GM19043 (cell line): ENCODE data around the gene KAZN.
"Not testable (repeated sequence)": the region's sequence is repeated elsewhere in the genome, so short reads cannot be mapped to it uniquely, and the experiment has no call there.

Experiments
- ATAC-seq: cut with Tn5 transposase; IDR thresholded peaks from one replicate; pipeline ENCODE4 v1.9.1; 2021; ENCODE audit warnings: low read depth; ENCODE audit not compliant: unreplicated experiment

Gene KAZN

DNA sequence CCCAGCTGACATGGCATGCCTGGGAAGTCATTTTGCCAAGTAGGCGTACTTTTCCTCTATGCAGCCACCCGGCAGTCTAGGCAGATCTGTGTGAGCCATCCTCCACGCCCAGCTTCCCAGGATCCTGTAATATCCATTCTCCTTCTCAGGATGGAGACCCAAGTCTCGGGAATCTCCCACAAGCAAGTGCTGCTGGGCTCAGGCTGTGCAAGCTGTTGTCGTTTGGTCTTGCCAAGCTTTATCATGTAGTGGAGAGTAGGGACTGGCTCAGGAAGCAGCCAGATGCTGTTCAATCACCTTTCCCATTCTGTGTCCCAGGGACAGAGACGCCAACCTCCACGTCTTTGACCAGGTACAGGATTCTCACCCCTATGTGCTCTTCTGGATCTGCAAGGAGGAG lies 363.9 kb downstream of the KAZN start:
- ATAC-seq: no peak

- ATAC-seq: not testable (repeated sequence)
These were observed 365.6 kb downstream of the KAZN start for GRCh38 chr1:14963791-14964710.

GRCh38 chr1:14964711-14965055 lies 366.2 kb downstream of the KAZN start:
- ATAC-seq: no peak

DNA sequence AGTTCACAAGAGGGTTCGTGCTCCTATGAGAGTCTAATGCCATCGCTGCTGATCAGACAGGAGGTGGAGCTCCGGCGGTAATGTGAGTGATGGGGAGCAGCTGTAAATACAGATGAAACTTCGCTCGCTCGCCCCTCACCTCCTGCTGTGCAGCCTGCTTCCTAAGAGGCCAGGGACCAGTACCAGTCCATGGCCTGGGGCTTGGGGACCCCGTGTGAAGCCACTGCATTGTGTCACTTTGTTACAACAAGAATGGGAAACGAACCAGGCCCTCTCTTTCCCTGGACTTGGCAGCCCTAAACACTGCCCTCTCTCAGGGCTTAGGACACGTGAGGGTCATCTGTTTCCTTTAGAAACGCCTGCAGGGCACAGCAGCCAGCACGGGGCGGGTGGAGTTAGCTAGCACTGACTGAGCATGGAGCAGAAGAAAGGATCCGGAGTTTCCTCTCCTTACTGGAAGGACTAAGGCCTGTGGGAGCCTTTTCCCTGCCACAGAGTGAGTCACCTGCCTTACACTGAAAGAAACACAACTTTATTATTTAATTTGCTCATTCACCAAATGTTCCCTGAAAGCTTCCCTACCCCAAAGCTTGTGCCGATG lies 369.9 kb downstream of the KAZN start:
- ATAC-seq: no peak

- no peak for ATAC-seq
These were observed 370.5 kb downstream of the KAZN start for GRCh38 chr1:14969006-14969405.

DNA sequence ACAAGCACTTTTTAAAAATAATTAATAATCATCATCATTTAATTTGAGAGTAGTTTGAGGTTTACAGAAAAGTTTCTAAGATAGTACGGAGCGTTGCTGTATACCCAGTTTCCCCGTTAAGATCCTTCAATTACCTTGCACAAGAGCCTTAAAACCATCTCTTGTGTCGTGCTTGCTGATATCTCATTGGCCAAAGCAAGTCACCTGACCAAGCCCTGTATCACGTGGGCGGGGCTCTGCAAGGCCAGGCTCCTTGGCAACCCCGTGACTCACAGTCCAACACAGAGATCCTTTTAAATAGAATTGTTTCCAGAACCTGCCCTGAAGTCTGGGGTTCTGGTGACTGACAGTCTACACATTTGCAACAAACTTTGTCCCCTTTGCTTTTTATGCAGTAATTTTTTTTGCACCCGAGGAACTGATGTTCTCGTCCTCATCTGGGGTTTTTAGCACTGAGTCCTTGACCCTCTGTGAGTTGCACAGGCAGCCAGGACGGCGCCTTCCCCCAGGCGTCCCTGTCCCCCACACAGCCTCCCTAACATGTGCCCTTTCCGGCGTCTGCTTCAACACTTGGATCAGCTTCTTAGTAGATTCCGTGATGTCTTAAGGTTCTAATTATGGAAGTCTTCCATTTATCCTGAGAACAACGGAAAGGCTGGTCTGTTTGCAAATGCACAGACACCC lies 371.8 kb downstream of the KAZN start:
- no peak for ATAC-seq

GRCh38 chr1:14970799-14971141 lies 372.3 kb downstream of the KAZN start:
- ATAC-seq: no peak

DNA sequence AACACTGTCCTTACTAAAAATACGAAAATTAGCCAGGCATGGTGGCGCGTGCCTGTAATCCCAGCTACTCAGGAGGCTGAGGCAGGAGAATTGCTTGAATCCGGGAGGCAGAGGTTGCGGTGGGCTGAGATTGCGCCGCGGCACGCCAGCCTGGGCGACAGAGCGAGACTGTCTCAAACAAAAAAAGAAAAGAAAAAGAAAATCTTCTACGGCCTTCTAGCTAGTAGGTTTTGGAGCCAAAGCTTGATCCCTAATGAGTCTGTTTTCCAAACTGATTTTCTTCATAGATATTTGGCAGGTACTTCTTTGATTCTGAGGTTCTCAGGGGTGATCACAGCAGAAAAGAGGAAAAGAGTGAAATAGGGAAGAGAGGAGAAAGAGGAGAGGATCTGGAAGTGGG lies 372.7 kb downstream of the KAZN start:
- ATAC-seq: no peak

DNA sequence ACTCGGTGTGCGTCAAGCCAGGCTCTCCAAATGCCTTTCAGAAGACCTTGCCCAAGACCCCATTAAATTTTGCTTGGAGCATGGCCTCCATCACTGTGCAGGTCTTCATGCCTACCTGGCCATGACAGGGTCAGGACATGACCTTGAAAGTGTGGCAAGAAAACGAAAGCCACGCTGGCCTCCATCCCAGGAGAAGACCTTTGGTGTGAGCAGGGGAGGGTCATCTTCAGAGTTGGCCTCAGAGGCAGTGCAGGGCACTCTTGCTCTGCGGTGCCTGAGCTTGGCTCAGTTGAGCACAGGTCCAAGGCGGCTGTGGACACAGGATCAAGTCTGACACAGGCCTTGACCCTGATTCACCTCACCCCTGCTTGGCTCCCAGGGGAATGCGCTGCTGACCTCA lies 373.6 kb downstream of the KAZN start:
- no peak for ATAC-seq

DNA sequence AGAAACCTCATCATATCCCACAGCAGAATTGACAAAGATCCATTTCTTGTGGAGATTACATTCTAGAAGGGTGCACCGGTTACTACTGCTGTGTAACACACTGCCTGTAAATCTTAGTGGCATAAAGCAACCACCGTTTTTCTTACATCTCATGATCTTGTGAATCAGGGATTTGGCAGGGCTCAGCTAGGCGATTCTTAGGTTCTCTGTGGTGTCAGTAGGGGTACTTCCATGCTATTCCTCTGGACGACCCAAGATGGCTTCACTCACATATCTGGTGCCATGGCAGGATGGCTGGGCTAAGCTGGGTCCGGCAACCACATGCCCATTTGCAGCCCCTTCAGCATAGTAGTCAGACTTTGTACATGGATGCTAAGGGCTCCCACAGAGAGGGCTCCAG lies 375.3 kb downstream of the KAZN start:
- no peak for ATAC-seq

- no peak for ATAC-seq
These were observed 375.9 kb downstream of the KAZN start for GRCh38 chr1:14974361-14974760.

GRCh38 chr1:14975119-14975518 lies 376.6 kb downstream of the KAZN start:
- no peak for ATAC-seq

DNA sequence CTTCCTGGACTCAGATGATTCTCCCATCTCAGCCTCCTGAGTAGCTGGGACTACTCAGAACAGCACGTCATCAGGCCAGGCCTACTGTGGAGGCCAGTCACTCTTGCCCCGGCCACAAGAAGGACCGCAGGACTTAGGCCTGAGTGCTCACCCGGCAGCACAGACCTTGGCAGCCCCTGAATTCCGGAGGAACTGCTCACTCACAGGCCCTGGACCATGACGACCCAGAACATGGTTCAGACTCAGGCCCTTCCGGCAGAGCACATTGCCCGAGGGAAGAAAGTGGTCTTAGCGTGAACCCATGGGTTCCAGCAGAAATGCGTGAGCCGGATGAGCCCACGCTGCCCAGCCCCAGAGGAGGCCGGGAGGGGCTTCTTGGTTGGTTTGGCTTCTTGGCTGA lies 377.8 kb downstream of the KAZN start:
- ATAC-seq: no peak

GRCh38 chr1:14977338-14977931 lies 378.9 kb downstream of the KAZN start:
- no peak for ATAC-seq

DNA sequence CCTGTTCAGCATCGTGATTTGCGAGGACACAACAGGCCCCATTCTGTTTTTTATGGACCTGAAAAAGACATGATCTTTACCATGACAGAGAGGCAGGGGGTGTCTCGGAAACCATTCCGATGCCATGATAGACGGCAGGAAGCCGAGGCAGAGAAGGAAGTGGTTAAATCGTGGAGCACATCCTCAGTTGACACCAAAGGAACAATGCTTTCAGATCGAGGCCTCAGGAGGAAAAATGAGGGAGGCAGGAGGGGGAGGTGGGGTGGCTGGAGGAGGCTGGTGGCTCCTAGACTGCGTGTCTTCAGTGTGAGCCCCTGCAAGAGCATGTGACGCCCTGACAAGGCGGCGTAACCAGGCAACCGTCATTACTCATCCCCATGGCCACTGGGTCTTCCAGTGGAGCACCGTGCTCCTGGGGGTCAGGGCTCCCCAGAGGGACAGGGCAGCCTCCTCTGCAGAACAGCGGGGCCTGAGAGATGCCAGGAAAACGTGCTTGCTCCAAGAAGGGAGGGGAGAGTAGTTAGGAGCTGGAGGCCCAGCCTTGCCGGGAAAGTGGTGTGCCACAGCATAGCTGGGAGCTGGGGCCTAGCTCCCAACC lies 382.2 kb downstream of the KAZN start:
- no peak for ATAC-seq

DNA sequence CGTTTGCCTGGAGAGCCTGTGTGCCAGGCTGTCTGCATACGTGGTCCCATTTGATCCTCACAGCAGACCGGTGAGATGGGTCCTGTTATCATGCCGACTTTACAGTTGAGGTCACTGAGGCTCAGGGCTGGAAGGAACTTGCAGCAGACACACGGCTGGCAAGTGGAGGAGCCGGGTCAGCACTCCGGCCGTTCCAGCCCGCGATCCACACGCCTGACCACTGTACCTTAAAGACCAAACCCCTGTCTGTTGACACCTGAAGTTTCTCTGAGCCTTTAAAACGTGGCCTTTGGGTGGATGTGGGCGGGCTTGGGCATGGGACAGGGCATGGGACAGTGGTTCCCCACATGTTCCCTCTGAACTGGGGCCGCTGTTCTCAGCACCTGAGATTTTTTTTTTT lies 383.5 kb downstream of the KAZN start:
- ATAC-seq: no peak

DNA sequence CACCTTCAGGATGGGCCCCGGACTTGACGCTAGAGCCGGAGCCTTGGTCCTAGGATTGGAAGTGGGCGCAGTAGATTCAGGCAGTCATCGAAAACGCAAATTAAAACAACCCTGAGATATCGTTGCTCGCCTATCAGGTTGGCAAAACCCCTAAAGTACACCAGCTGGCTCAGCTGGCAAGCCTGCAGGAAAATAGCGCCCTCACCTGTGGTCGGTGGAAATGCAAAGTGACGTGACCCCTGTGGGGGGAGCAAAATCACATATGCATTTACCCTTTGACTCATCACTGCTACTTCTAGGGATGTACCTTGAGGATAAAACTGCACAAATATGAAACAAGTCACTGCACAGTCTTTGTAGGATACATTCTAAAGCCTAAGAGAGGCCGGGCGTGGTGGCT lies 384.8 kb downstream of the KAZN start:
- no peak for ATAC-seq

DNA sequence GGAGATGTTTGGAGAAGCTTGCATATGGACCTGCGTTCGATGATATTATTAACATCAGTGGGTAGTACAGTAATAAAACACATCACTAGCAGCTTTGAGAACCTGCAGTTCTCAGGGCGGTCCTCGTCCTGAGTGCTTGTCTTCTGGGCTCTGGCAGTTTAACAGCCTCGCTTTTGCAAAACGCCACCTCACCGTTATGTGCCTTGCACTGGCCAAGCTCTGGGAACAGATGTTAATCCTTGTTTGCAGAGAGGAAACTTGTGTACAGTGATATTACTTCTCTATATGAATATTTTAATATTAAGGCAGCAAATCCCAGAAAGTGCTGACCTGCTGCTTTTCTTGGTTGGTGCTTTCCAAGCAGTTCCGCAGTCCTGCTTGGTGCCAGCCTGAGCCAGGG lies 387.7 kb downstream of the KAZN start:
- ATAC-seq: no peak

DNA sequence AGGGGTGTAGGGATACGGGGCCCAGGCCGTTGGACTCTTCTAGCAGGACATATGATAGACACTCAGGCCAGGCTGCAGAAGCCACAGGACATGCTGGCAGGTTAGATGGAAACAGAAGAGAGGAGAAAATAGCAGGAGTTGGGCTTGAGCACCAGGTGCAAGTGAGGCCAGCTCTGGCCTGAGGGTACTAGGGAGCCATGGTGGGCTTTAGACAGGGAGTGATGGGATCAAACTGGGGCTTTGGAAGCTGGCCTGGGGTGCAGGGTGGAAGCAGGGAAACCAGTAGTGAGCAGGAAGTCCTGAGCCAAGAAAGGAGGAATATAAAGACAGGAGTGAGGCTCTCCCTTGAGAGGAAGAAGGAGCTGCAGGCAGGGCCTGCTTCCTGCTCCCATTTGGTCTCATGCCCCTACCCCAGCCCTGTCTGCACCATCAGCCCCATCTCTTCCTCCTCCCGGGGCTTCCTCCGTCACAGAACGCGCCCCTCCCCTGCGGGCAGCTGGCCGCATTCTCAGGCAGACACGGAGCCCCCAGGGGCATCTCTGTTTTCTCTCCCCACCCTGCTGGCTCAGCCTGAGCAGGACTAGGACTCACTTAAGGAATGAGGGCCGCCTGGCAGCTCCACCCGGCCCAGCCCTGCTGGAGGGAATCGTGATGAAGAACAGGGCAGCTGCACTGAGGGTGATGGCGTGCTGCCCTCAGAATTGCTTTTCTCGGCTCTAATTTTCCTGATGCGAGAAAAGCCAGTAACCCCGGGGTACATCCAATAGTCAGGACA lies 389.5 kb downstream of the KAZN start:
- ATAC-seq: no peak

- ATAC-seq: no peak
These were observed 390.2 kb downstream of the KAZN start for GRCh38 chr1:14988636-14989035.
